ENCODE measurements around the gene C11orf54. TPM values are rescaled to one million over a fixed set of nuclear protein-coding genes. Genes with fewer than 3 reads are reported as not detected.

The C11orf54 gene
- total RNA-seq, 1 donor, result 17.7 TPM

DNA sequence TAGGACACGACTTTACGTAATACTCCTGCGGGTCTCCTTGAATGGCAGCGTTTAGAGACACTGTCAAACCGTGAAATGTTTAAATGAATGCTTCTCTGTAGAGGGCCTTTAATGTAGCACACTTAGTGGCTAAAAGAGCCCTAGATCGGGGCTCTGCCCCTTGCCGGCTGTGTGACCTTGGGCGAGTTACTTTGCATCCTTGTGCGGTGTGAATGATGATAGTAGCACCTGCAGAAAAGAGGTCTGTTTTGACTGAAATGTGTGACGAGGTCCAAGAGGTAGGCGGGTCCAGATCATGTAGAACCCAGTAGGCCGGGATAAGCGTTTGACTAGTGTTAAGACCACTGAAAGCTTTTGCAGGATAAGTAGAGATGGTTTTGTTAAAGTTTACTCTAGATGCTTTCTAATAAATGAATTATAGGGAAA, 43.5 kb downstream of the C11orf54 start:
- H4K20me1 ChIP-seq (ENCODE audit: insufficient read depth, low read length), result peaks cover 42% of the 10 kb centered on the region
- TF ChIP-seq, protein P1, sequence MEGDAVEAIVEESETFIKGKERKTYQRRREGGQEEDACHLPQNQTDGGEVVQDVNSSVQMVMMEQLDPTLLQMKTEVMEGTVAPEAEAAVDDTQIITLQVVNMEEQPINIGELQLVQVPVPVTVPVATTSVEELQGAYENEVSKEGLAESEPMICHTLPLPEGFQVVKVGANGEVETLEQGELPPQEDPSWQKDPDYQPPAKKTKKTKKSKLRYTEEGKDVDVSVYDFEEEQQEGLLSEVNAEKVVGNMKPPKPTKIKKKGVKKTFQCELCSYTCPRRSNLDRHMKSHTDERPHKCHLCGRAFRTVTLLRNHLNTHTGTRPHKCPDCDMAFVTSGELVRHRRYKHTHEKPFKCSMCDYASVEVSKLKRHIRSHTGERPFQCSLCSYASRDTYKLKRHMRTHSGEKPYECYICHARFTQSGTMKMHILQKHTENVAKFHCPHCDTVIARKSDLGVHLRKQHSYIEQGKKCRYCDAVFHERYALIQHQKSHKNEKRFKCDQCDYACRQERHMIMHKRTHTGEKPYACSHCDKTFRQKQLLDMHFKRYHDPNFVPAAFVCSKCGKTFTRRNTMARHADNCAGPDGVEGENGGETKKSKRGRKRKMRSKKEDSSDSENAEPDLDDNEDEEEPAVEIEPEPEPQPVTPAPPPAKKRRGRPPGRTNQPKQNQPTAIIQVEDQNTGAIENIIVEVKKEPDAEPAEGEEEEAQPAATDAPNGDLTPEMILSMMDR (IDR thresholded peaks at IDR 0.05; ENCODE audit: extremely low read depth, low read depth, low read length), result no peak
- peak overlapping the region; percentile 100 for H3K4me3 ChIP-seq (ENCODE audit: insufficient read depth, low read length)
- H3K36me3 ChIP-seq (ENCODE audit: insufficient read depth, low read length), result peaks cover 14% of the 10 kb centered on the region
- H3K9me3 ChIP-seq (ENCODE audit: low read depth, low read length), result no peaks in the 10 kb centered on the region
- H3K4me2 ChIP-seq (ENCODE audit: insufficient read depth, low read length), result peak overlapping the region; percentile 92
- H3K4me1 ChIP-seq (ENCODE audit: insufficient read depth, low read length), result peaks cover 21% of the 10 kb centered on the region
- H3K27me3 ChIP-seq (ENCODE audit: insufficient read depth, low read length), result no peaks in the 10 kb centered on the region
- peak; percentile 53 for DNase-seq (ENCODE audit: insufficient read length, low spot score, missing footprints)
- H3K27ac ChIP-seq (ENCODE audit: low read depth, low read length), result peak overlapping the region; percentile 95
- peaks cover 57% of the 10 kb centered on the region for H3K79me2 ChIP-seq (ENCODE audit: insufficient read depth, low read length)
- H2AFZ ChIP-seq (ENCODE audit: low read length), result peak overlapping the region; percentile 97

DNA sequence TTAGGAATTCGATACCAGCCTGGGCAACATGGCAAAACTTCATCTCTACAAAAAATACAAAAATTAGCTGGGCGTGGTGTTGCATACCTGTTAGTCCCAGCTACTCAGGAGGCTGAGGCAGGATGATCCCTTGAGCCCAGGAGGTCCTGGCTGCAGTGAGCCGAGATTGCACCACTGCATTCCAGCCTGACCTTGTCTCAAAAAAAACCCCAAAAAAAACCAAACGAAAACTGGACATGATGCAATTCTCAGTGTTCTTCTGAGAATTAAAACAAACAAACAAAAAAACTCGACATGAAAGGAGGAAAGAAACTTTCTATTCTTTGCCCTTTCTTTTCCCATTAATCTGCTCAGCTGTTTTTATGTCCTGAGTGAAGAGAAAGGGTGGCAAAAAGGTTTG, 50.0 kb downstream of the C11orf54 start:
- Histone ChIP-seq H3K9me3 (ENCODE audit: low read depth, low read length) (no peaks in the 10 kb centered on the region), H3K27ac (ENCODE audit: low read depth, low read length) (no peak overlapping the region), H3K4me3 (ENCODE audit: insufficient read depth, low read length) (no peak overlapping the region), H3K4me2 (ENCODE audit: insufficient read depth, low read length) (no peak overlapping the region), H3K79me2 (ENCODE audit: insufficient read depth, low read length) (peaks cover 56% of the 10 kb centered on the region), H4K20me1 (ENCODE audit: insufficient read depth, low read length) (peaks cover 34% of the 10 kb centered on the region), H2AFZ (ENCODE audit: low read length) (no peak overlapping the region), H3K4me1 (ENCODE audit: insufficient read depth, low read length) (peaks cover 4% of the 10 kb centered on the region), H3K27me3 (ENCODE audit: insufficient read depth, low read length) (no peaks in the 10 kb centered on the region), H3K36me3 (ENCODE audit: insufficient read depth, low read length) (peaks cover 79% of the 10 kb centered on the region)
- DNase-seq (ENCODE audit: insufficient read length, low spot score, missing footprints), result no peak
- TF ChIP-seq, protein P1 (IDR thresholded peaks at IDR 0.05; ENCODE audit: extremely low read depth, low read depth, low read length), result no peak

DNA sequence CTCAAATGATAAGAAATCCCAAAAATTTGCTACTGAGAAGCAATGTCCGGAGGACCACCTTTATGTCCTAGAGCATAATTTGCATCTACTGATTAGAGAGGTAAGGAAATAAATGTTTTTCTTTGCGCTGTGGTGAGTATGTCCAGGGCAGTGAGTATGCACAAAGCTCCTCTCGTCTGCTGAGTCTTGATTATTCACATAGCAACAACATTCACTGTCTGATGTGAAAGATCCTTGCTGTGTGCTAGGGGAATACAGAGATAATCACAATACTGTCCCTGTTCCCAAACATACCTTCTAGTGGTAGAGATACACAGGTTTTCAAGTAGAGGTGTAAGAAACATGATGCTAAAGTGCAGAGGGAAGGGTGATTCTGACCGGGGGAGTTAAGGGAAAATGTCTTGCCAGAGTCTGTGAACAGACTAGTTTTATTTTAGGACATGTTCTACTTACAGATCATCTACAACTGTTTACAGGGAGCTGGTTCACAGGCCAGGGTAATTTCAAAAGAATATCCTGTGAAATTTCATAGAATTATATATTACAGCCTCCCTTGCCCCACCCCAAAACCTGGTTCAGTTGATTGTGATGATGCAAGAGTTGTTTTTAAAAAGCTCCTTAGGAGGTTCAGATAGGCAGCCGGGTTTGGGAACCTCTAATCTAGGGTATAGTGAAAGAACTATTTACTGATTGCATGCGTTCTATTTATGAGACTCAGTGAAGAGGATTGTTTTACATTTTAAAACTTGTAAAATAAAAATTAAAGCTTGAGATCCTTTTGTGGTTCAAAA, 55.2 kb downstream of the C11orf54 start:
- no peak for DNase-seq (ENCODE audit: insufficient read length, low spot score, missing footprints)
- Histone ChIP-seq H3K27ac (ENCODE audit: low read depth, low read length) (no peak overlapping the region), H3K4me3 (ENCODE audit: insufficient read depth, low read length) (no peak overlapping the region), H3K9me3 (ENCODE audit: low read depth, low read length) (no peaks in the 10 kb centered on the region), H4K20me1 (ENCODE audit: insufficient read depth, low read length) (peaks cover 13% of the 10 kb centered on the region), H3K27me3 (ENCODE audit: insufficient read depth, low read length) (no peaks in the 10 kb centered on the region), H3K36me3 (ENCODE audit: insufficient read depth, low read length) (peaks cover 82% of the 10 kb centered on the region), H2AFZ (ENCODE audit: low read length) (no peak overlapping the region), H3K4me2 (ENCODE audit: insufficient read depth, low read length) (no peak overlapping the region), H3K4me1 (ENCODE audit: insufficient read depth, low read length) (no peaks in the 10 kb centered on the region), H3K79me2 (ENCODE audit: insufficient read depth, low read length) (peaks cover 24% of the 10 kb centered on the region)
- TF ChIP-seq, protein P1 (IDR thresholded peaks at IDR 0.05; ENCODE audit: extremely low read depth, low read depth, low read length), result no peak

DNA sequence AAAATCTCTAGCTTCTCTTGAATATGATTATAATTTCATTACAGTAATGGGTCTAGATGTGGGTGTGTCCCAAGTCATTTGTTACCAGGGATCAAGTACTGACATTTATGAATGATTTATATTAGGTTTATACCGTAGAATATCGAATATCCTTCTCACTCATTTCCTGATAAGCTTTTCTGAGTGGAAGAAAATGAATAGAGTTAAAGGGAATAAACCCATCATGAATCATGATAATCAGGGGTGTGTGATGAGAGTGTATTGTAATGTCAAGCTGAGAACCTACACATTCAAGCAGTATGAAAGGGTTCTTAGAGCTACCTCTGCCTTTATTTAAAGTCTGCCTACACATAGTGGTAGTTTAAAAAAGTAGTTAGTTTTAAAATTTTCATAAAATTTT, 59.9 kb downstream of the C11orf54 start:
- no peaks in the 10 kb centered on the region for H3K27me3 ChIP-seq (ENCODE audit: insufficient read depth, low read length)
- no peak for DNase-seq (ENCODE audit: insufficient read length, low spot score, missing footprints)
- H3K4me1 ChIP-seq (ENCODE audit: insufficient read depth, low read length), result no peaks in the 10 kb centered on the region
- TF ChIP-seq, protein P1 (IDR thresholded peaks at IDR 0.05; ENCODE audit: extremely low read depth, low read depth, low read length), result no peak
- H3K4me2 ChIP-seq (ENCODE audit: insufficient read depth, low read length), result no peak overlapping the region
- no peaks in the 10 kb centered on the region for H3K9me3 ChIP-seq (ENCODE audit: low read depth, low read length)
- peaks cover 67% of the 10 kb centered on the region for H3K36me3 ChIP-seq (ENCODE audit: insufficient read depth, low read length)
- no peak overlapping the region for H2AFZ ChIP-seq (ENCODE audit: low read length)
- H4K20me1 ChIP-seq (ENCODE audit: insufficient read depth, low read length), result peaks cover 9% of the 10 kb centered on the region
- H3K79me2 ChIP-seq (ENCODE audit: insufficient read depth, low read length), result peaks cover 28% of the 10 kb centered on the region
- H3K4me3 ChIP-seq (ENCODE audit: insufficient read depth, low read length), result no peak overlapping the region
- H3K27ac ChIP-seq (ENCODE audit: low read depth, low read length), result no peak overlapping the region
